Measurements from ENCODE around the gene AFF3. TPM values are rescaled to one million over a fixed set of nuclear protein-coding genes. Genes with fewer than 3 reads are reported as not detected.

The AFF3 gene
- total RNA-seq, 1 experiment from 2014 or later: 0.22 TPM

DNA sequence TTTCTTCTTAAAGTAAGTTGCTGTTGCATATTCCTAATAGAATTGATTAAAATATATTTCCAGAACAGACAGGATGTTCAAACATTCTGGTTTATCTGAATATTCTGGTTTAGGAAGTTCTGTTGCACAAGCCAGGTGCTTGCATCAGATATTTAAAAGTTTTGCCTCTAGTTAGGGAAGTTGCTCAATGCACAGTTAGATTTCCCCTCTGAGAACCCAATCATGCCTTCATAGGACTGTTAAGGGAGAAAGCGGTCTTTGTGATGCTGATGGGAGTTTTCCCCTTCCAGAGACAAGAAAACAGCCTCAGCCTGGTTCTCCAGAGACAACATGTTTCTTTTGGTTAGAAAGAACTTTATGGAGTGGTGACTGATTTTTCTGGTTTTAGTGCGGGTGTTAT is 587.0 kb downstream of the AFF3 start:
- TF ChIP-seq, protein P1, sequence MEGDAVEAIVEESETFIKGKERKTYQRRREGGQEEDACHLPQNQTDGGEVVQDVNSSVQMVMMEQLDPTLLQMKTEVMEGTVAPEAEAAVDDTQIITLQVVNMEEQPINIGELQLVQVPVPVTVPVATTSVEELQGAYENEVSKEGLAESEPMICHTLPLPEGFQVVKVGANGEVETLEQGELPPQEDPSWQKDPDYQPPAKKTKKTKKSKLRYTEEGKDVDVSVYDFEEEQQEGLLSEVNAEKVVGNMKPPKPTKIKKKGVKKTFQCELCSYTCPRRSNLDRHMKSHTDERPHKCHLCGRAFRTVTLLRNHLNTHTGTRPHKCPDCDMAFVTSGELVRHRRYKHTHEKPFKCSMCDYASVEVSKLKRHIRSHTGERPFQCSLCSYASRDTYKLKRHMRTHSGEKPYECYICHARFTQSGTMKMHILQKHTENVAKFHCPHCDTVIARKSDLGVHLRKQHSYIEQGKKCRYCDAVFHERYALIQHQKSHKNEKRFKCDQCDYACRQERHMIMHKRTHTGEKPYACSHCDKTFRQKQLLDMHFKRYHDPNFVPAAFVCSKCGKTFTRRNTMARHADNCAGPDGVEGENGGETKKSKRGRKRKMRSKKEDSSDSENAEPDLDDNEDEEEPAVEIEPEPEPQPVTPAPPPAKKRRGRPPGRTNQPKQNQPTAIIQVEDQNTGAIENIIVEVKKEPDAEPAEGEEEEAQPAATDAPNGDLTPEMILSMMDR (conservative IDR thresholded peaks at IDR 0.05): no peak
- H2BK15ac ChIP-seq (ENCODE audit: low read depth, low read length): no peak overlapping the region
- H2BK120ac ChIP-seq (ENCODE audit: low read depth, low read length, poor library complexity, severe bottlenecking): no peak overlapping the region
- Mint-ChIP-seq H3K27ac (no peak overlapping the region; a peak in 1 of 7 replicates), H3K9me3 (no peaks in the 10 kb centered on the region; a peak in 1 of 5 replicates), H3K4me1 (peaks cover 20 to 27% of the 10 kb centered on the region in 2 experiments), H3K36me3 (ENCODE audit: insufficient read depth in 1 of 3, low read depth in 3 of 3) (no peaks in the 10 kb centered on the region), H3K27me3 (ENCODE audit: low read depth) (peaks cover 13% of the 10 kb centered on the region), H3K4me3 (no peak overlapping the region; a peak in 1 of 5 replicates)
- H2AK5ac ChIP-seq (ENCODE audit: insufficient read length, low read length): no peak overlapping the region
- WGBS (ENCODE audit: extremely low coverage, insufficient read length, low lambda C conversion rate): no CpG with 5 or more reads among the region's 2 CpGs
- H3K23ac ChIP-seq (ENCODE audit: insufficient read length, low read depth, low read length): no peak overlapping the region
- no peak overlapping the region for H2BK12ac ChIP-seq (ENCODE audit: insufficient read length, low read depth, low read length)
- H3K27ac ChIP-seq (ENCODE audit: insufficient read length, low read depth, low read length): no peak overlapping the region
- no peak overlapping the region for H3K18ac ChIP-seq (ENCODE audit: insufficient read length, low read depth, low read length)
- no peak overlapping the region for H4K8ac ChIP-seq (replicated peaks; ENCODE audit: insufficient read length, low read depth, low read length)
- H4K91ac ChIP-seq (ENCODE audit: insufficient read length, low read depth, low read length): no peak overlapping the region
- no peaks in the 10 kb centered on the region for H4K20me1 ChIP-seq (ENCODE audit: control insufficient read depth, insufficient read depth, insufficient read length)
- no peak for DNase-seq
- no peak overlapping the region for H2BK5ac ChIP-seq (ENCODE audit: insufficient read length, low read length)
- no peak overlapping the region for H2AFZ ChIP-seq (ENCODE audit: low read length)
- peaks cover 3% of the 10 kb centered on the region; the same call in 1 of the 2 replicates for H3K4me1 ChIP-seq (ENCODE audit: insufficient read depth, low read length)
- no peak overlapping the region for H4K5ac ChIP-seq (ENCODE audit: insufficient read length, low read depth, low read length)
- H3T11ph ChIP-seq (ENCODE audit: low read length): no peak overlapping the region
- no peaks in the 10 kb centered on the region for H3K79me2 ChIP-seq (ENCODE audit: insufficient read depth, low read length)
- no peak overlapping the region for H3K4ac ChIP-seq (ENCODE audit: low read depth, low read length)
- no peak overlapping the region for H3K56ac ChIP-seq (ENCODE audit: insufficient read length, low read depth, low read length)
- H3K4me2 ChIP-seq (ENCODE audit: insufficient read depth, insufficient read length, low read length): no peak overlapping the region
- H3K9ac ChIP-seq (ENCODE audit: extremely low read depth, insufficient read length, low read length): no peak overlapping the region
- no peak overlapping the region for H2BK20ac ChIP-seq (ENCODE audit: low read depth, low read length, poor library complexity, severe bottlenecking)
- H3K23me2 ChIP-seq (ENCODE audit: insufficient read length, low read depth, low read length, poor library complexity, severe bottlenecking): peaks cover 4% of the 10 kb centered on the region
- H3K27me3 ChIP-seq (ENCODE audit: insufficient read depth, low read length): no peaks in the 10 kb centered on the region
- H3K9me3 ChIP-seq (ENCODE audit: control insufficient read depth, low read depth, low read length): no peaks in the 10 kb centered on the region
- H3K14ac ChIP-seq (ENCODE audit: insufficient read depth, low read length): no peak overlapping the region
- no peaks in the 10 kb centered on the region for H3K79me1 ChIP-seq (ENCODE audit: insufficient read depth, low read depth, low read length, poor library complexity, severe bottlenecking)
